ENCODE results near the gene ECI1.
"Not testable (repeated sequence)": the region's sequence is repeated elsewhere in the genome, so short reads cannot be mapped to it uniquely, and the experiment has no call there.

ECI1 gene

GRCh38 chr16:2260250-2260649 is 8.9 kb upstream of the ECI1 start:
- Histone ChIP-seq H3K27ac (replicated peaks; ENCODE audit: low read length) (no peak overlapping the region), H3K4me3 (ENCODE audit: low read length in 2 of 2) (no peak overlapping the region), H3K4me2 (ENCODE audit: insufficient read depth, low read length, poor library complexity, severe bottlenecking) (no peak overlapping the region), H3K4ac (ENCODE audit: low read length) (no peak overlapping the region), H2BK120ac (ENCODE audit: low read depth, low read length) (no peak overlapping the region), H3K9ac (ENCODE audit: low read depth, low read length, poor library complexity) (no peak overlapping the region), H4K8ac (ENCODE audit: low read depth, low read length) (no peak overlapping the region), H2AK5ac (ENCODE audit: low read depth, low read length) (no peak overlapping the region), H3K36me3 (replicated peaks in 1 of 2; ENCODE audit: control insufficient read depth in 2 of 2, insufficient read depth in 2 of 2, low read length in 2 of 2) (peaks cover 60 to 100% of the 10 kb centered on the region in 2 donors), H3K23ac (ENCODE audit: low read depth, low read length, poor library complexity) (no peak overlapping the region), H2BK5ac (ENCODE audit: low read length) (no peak overlapping the region), H2BK12ac (ENCODE audit: low read length) (no peak overlapping the region), H3K9me3 (replicated peaks in 1 of 2; ENCODE audit: control insufficient read depth in 2 of 2, insufficient read depth in 1 of 2, low read depth in 1 of 2, low read length in 2 of 2) (no peaks in the 10 kb centered on the region), H3K79me1 (ENCODE audit: low read depth, low read length) (peaks cover 14% of the 10 kb centered on the region), H3K27me3 (ENCODE audit: control insufficient read depth in 3 of 3, insufficient read depth in 3 of 3, low read depth in 1 of 3, low read length in 3 of 3) (no peaks in the 10 kb centered on the region), H3K18ac (ENCODE audit: low read length) (no peak overlapping the region), H3K14ac (ENCODE audit: low read length) (no peak overlapping the region), H2AFZ (ENCODE audit: low read length) (no peak overlapping the region), H3K4me1 (ENCODE audit: control insufficient read depth in 2 of 2, insufficient read depth in 1 of 2, low read depth in 1 of 2, low read length in 2 of 2) (no peaks in the 10 kb centered on the region), H2BK15ac (ENCODE audit: low read length) (no peak overlapping the region), H4K91ac (ENCODE audit: low read depth, low read length, poor library complexity) (no peak overlapping the region)
- no peak for DNase-seq (ENCODE audit: low spot score)
- WGBS, 2 donors (ENCODE audit: extremely low coverage in 2 of 2, insufficient read length in 2 of 2, insufficient replicate concordance in 1 of 2), result no CpG with 5 or more reads among the region's 8 CpGs

DNA sequence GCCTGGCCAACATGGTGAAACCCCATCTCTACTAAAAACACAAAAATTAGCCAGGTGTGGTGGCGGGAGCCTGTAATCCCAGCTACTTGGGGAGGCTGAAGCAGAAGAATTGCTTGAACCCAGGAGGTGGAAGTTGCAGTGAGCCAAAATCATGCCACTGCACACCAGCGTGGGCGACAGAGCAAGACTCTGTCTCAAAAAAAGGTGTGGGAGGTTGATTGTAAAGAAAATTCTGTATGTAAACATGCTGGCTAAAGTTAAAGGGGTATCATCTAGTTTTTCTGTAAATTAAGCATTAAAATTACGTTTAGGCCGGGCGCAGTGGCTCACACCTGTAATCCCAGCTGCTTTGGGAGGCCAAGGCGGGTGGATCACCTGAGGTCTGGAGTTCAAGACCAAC is 7.1 kb upstream of the ECI1 start:
- not testable (repeated sequence) for H3K18ac ChIP-seq (ENCODE audit: low read length); H2BK5ac ChIP-seq (ENCODE audit: low read length); H2BK12ac ChIP-seq (ENCODE audit: low read length); H3K9me3 ChIP-seq (replicated peaks in 1 of 2; ENCODE audit: control insufficient read depth in 2 of 2, insufficient read depth in 1 of 2, low read depth in 1 of 2, low read length in 2 of 2); H3K14ac ChIP-seq (ENCODE audit: low read length); H2BK120ac ChIP-seq (ENCODE audit: low read depth, low read length); H2AFZ ChIP-seq (ENCODE audit: low read length); H3K27me3 ChIP-seq (ENCODE audit: control insufficient read depth in 3 of 3, insufficient read depth in 3 of 3, low read depth in 1 of 3, low read length in 3 of 3); H4K91ac ChIP-seq (ENCODE audit: low read depth, low read length, poor library complexity); H2BK15ac ChIP-seq (ENCODE audit: low read length); H4K8ac ChIP-seq (ENCODE audit: low read depth, low read length); H3K27ac ChIP-seq (replicated peaks; ENCODE audit: low read length); H3K4ac ChIP-seq (ENCODE audit: low read length); H3K4me2 ChIP-seq (ENCODE audit: insufficient read depth, low read length, poor library complexity, severe bottlenecking); H3K9ac ChIP-seq (ENCODE audit: low read depth, low read length, poor library complexity); H2AK5ac ChIP-seq (ENCODE audit: low read depth, low read length); H3K4me3 ChIP-seq (ENCODE audit: low read length in 2 of 2); H3K4me1 ChIP-seq (ENCODE audit: control insufficient read depth in 2 of 2, insufficient read depth in 1 of 2, low read depth in 1 of 2, low read length in 2 of 2); DNase-seq (ENCODE audit: low spot score); H3K23ac ChIP-seq (ENCODE audit: low read depth, low read length, poor library complexity)
- peaks cover 61 to 98% of the 10 kb centered on the region in 2 donors for H3K36me3 ChIP-seq (replicated peaks in 1 of 2; ENCODE audit: control insufficient read depth in 2 of 2, insufficient read depth in 2 of 2, low read length in 2 of 2)
- peaks cover 11% of the 10 kb centered on the region for H3K79me1 ChIP-seq (ENCODE audit: low read depth, low read length)
- no CpG with 5 or more reads among the region's 7 CpGs for WGBS, 2 donors (ENCODE audit: extremely low coverage in 2 of 2, insufficient read length in 2 of 2, insufficient replicate concordance in 1 of 2)

- Histone ChIP-seq H3K27me3 (ENCODE audit: control insufficient read depth in 3 of 3, insufficient read depth in 3 of 3, low read depth in 1 of 3, low read length in 3 of 3) (no peaks in the 10 kb centered on the region), H3K36me3 (replicated peaks in 1 of 2; ENCODE audit: control insufficient read depth in 2 of 2, insufficient read depth in 2 of 2, low read length in 2 of 2) (peaks cover 60 to 98% of the 10 kb centered on the region in 2 donors), H3K4me2 (ENCODE audit: insufficient read depth, low read length, poor library complexity, severe bottlenecking) (no peak overlapping the region), H2AK5ac (ENCODE audit: low read depth, low read length) (no peak overlapping the region), H4K91ac (ENCODE audit: low read depth, low read length, poor library complexity) (no peak overlapping the region), H3K9me3 (replicated peaks in 1 of 2; ENCODE audit: control insufficient read depth in 2 of 2, insufficient read depth in 1 of 2, low read depth in 1 of 2, low read length in 2 of 2) (no peaks in the 10 kb centered on the region), H3K23ac (ENCODE audit: low read depth, low read length, poor library complexity) (no peak overlapping the region), H3K4ac (ENCODE audit: low read length) (no peak overlapping the region), H3K79me1 (ENCODE audit: low read depth, low read length) (peaks cover 8% of the 10 kb centered on the region), H4K8ac (ENCODE audit: low read depth, low read length) (no peak overlapping the region), H2BK120ac (ENCODE audit: low read depth, low read length) (no peak overlapping the region), H2BK15ac (ENCODE audit: low read length) (no peak overlapping the region), H3K18ac (ENCODE audit: low read length) (no peak overlapping the region), H2BK12ac (ENCODE audit: low read length) (no peak overlapping the region), H2BK5ac (ENCODE audit: low read length) (no peak overlapping the region), H3K4me1 (ENCODE audit: control insufficient read depth in 2 of 2, insufficient read depth in 1 of 2, low read depth in 1 of 2, low read length in 2 of 2) (no peaks in the 10 kb centered on the region), H3K9ac (ENCODE audit: low read depth, low read length, poor library complexity) (no peak overlapping the region), H2AFZ (ENCODE audit: low read length) (no peak overlapping the region), H3K4me3 (ENCODE audit: low read length in 2 of 2) (no peak overlapping the region), H3K27ac (replicated peaks; ENCODE audit: low read length) (no peak overlapping the region), H3K14ac (ENCODE audit: low read length) (no peak overlapping the region)
- no CpG with 5 or more reads among the region's 6 CpGs for WGBS, 2 donors (ENCODE audit: extremely low coverage in 2 of 2, insufficient read length in 2 of 2, insufficient replicate concordance in 1 of 2)
- no peak for DNase-seq (ENCODE audit: low spot score)
These were observed 6.3 kb upstream of the ECI1 start for GRCh38 chr16:2257726-2258125.

DNA sequence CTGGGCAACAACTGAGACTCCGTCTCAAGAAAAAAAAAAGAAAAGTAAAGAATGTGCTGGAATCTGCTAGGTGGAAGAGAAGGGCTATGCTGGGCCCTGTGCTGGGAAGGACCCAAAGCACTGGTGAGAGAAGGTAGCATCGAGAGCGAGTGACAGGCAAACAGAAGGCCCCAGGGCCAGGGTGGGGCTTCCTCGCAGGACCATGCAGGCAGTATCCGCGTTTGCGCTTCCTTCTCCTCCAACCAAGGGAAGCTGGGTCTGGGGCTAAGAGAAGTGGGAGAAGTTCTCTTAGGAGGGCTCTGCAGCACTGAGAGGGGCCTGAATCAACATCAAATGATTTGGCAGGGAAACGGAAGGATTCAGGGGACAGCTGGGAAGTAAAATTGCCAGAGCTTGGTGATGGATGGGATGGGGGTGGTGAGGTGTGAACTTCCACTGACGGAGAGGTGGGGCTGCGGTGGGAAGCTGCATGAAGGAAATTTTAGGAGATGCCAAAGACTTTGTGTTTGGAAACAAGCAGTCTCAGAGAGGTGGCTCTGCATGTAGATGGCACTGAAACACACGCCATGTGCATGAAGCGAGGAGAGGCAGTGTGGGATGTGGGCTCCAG is 5.2 kb upstream of the ECI1 start:
- H3K14ac ChIP-seq (ENCODE audit: low read length), result no peak overlapping the region
- no peak overlapping the region for H3K18ac ChIP-seq (ENCODE audit: low read length)
- H3K9ac ChIP-seq (ENCODE audit: low read depth, low read length, poor library complexity), result no peak overlapping the region
- no CpG with 5 or more reads among the region's 12 CpGs for WGBS, 2 donors (ENCODE audit: extremely low coverage in 2 of 2, insufficient read length in 2 of 2, insufficient replicate concordance in 1 of 2)
- no peak overlapping the region for H3K27ac ChIP-seq (replicated peaks; ENCODE audit: low read length)
- no peak overlapping the region for H4K91ac ChIP-seq (ENCODE audit: low read depth, low read length, poor library complexity)
- no peak overlapping the region for H4K8ac ChIP-seq (ENCODE audit: low read depth, low read length)
- no peak overlapping the region for H3K4ac ChIP-seq (ENCODE audit: low read length)
- no peak overlapping the region for H3K4me2 ChIP-seq (ENCODE audit: insufficient read depth, low read length, poor library complexity, severe bottlenecking)
- H2AK5ac ChIP-seq (ENCODE audit: low read depth, low read length), result no peak overlapping the region
- H2BK15ac ChIP-seq (ENCODE audit: low read length), result no peak overlapping the region
- peaks cover 5 to 7% of the 10 kb centered on the region in 2 donors for H3K4me1 ChIP-seq (ENCODE audit: control insufficient read depth in 2 of 2, insufficient read depth in 1 of 2, low read depth in 1 of 2, low read length in 2 of 2)
- H3K79me1 ChIP-seq (ENCODE audit: low read depth, low read length), result peaks cover 8% of the 10 kb centered on the region
- H2AFZ ChIP-seq (ENCODE audit: low read length), result no peak overlapping the region
- no peaks in the 10 kb centered on the region for H3K27me3 ChIP-seq (ENCODE audit: control insufficient read depth in 3 of 3, insufficient read depth in 3 of 3, low read depth in 1 of 3, low read length in 3 of 3)
- H2BK120ac ChIP-seq (ENCODE audit: low read depth, low read length), result no peak overlapping the region
- no peak overlapping the region for H3K23ac ChIP-seq (ENCODE audit: low read depth, low read length, poor library complexity)
- H3K36me3 ChIP-seq (replicated peaks in 1 of 2; ENCODE audit: control insufficient read depth in 2 of 2, insufficient read depth in 2 of 2, low read length in 2 of 2), result peaks cover 55 to 96% of the 10 kb centered on the region in 2 donors
- no peak overlapping the region for H2BK12ac ChIP-seq (ENCODE audit: low read length)
- DNase-seq (ENCODE audit: low spot score), result no peak
- no peak overlapping the region for H2BK5ac ChIP-seq (ENCODE audit: low read length)
- H3K9me3 ChIP-seq (replicated peaks in 1 of 2; ENCODE audit: control insufficient read depth in 2 of 2, insufficient read depth in 1 of 2, low read depth in 1 of 2, low read length in 2 of 2), result no peaks in the 10 kb centered on the region
- H3K4me3 ChIP-seq (ENCODE audit: low read length in 2 of 2), result peak overlapping the region in 1 of 2 donors; percentile 20

Measured in neuronal stem cell (in vitro differentiated cells).